Erythroblast (primary cell): ENCODE measurements around the gene MCF2L.

Experiments
- DNase-seq, 2 experiments: peaks; one replicate each; lab custom pipeline; 2025; lab: John Stamatoyannopoulos, UW
- GATA1 ChIP-seq: IDR thresholded peaks from 2 replicates; pipeline ENCODE4 v1.6.1; 2011; ENCODE audit warnings: low read depth, mild to moderate bottlenecking, control low read depth, low read length, moderate library complexity
- POLR2A ChIP-seq: IDR thresholded peaks from 2 replicates; pipeline ENCODE4 v1.6.1; 2011; ENCODE audit warnings: mild to moderate bottlenecking, low read length

Gene MCF2L

DNA sequence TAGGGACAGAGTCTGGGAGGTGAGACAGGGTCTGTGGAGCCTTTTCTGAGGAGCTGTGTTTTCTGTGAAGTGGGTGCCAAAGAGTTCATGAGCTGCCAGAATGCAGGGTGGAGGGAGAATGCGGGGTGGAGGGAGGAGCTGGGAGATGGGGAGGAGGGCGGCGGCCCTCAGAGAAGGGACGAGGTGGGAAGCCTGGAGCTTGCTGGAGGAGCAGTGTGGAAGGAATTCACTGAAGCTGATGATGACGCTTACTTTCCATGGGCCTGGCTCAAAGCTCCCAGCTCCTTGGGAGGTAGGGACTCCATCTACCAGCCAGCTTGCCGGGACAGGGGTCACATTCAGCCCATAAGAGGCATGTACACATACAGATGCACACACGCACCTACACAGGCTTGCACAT is 62.5 kb downstream of the MCF2L start:
- TF ChIP-seq GATA1, result no peak
- TF ChIP-seq POLR2A, result no peak
- no peak for DNase-seq

DNA sequence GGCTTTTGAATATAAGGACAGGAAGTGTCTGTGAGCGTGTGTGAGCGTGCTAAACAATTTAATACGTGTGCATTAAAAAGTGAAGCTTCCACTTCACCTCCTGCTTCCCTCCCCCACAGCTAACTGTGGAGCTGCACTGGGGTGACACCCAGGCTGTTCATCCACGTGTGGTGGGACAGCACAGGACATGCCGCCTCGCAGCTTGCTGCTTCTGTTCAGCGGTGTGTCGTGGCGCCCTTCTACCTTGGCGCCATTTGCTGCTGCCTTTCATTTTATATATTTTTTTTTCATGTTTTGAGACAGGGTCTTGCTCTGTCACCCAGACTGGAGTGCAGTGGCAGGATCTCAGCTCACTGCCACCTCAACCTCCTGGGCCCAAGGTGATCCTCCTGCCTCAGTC is 63.3 kb downstream of the MCF2L start:
- no peak for TF ChIP-seq POLR2A
- TF ChIP-seq GATA1, result no peak
- no peak for DNase-seq

DNA sequence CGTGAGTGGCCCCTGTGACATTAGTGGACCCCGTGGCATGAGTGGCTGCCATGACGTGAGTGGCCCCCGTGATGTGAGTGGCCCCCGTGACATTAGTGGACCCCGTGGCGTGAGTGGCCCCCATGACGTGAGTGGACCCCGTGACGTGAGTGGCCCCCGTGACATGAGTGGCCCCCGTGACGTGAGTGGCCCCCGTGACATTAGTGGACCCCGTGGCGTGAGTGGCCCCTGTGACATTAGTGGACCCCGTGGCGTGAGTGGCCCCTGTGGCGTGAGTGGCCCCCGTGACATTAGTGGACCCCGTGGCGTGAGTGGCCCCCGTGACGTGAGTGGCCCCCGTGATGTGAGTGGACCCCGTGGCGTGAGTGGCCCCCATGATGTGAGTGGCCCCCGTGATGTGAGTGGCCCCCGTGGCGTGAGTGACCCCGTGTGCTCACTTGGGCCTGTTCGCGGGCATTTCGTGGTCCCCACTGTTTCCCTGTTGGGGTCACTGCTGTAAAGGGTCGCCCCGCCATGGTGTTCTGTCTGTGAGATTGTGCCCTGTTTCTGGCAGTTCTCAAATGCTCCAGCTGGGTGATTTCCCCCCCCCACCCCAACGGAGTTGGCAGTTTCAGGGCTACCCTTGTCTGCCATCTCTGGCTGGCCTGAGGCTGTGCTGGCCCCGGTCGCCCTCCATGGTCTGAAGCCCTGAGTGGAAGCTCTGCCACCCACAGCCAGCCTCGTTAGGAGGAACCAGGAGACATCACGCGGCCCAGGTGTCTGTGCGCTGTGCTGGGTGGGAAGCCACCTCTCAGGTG is 64.2 kb downstream of the MCF2L start:
- TF ChIP-seq GATA1 (no peak), POLR2A (no peak)
- DNase-seq, result peak; percentile 20 to 31

DNA sequence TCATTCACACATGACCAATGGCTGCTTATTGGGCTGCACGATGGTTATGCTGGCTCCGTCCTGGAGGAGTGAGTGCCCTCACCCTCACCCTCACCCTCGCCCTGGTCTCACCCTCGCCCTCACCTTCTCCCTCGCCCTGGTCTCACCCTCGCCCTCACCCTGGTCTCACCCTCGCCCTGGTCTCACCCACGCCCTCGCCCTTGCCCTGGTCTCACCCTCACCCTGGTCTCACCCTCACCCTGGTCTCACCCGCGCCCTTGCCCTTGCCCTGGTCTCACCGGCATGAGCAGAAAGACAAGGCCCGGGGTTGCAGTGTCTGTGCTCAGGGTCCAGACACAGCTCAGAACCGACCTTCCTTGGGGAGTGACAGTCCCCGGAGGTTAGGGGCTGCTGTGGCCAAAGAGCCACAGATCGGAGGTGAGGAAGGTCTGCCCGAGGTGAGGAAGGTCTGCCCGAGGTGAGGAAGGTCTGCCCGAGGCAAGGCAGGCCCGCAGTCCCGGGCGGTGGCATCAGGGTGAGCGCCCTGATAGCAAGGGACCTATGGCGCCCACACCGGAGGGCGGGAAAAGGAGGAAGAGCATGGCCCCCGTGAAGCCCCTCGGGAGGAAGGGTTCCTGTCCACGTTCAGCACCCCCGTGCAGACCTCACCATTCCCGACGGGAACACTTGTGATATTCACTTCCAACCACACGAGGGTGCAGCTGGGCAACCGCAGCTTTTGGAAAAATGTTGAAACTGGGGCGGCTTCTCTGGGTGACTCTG is 65.6 kb downstream of the MCF2L start:
- no peak for DNase-seq
- TF ChIP-seq POLR2A (no peak), GATA1 (no peak)

DNA sequence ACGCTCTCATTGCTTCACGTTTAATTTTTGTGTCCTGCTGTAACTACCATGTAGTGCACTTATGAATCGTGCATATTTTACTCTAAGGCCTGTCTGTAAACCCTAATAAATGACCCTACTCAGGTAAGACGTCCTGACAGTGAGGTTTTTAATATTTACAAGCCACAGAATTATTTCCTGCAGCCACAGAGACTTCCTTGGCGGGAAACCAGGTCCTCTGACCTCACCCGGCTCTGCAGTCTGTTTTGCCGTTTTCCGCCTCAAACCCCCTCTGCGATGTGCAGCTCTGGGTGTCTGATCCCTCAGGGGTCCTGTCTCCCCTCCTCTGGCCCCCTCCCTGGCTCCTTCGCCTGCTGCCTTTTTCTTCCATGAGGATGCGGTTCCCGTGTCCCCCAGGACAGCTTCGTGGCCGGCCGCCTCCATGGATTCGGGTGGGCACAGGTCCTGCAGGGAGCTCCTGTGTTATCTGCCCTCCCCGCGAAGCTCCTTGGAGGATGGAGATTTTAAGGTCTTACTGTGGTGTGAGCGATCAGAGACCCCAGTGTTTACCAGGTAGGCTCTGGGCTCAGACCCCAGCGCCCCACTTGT is 66.3 kb downstream of the MCF2L start:
- DNase-seq, result no peak
- no peak for TF ChIP-seq GATA1
- no peak for TF ChIP-seq POLR2A

DNA sequence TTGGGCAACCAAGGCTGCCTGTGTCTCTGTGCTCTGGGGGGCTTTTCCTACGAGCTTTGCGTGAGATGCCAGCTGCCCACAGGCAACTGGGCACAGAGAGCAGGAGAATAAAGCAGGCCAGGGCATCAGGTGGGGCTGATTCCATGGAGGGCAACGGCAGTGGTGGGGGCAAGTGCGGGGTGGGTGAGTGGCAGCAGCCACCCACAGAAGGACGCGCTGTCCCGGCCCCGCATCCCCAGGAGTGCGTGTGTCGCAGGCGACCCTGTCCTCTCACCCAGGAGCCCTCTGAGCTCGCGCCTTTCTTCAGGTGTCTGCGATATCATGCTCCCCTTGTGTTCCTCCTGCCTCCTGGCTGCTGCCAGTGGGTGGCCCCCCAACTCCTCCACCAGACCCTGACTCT is 67.4 kb downstream of the MCF2L start:
- no peak for DNase-seq
- TF ChIP-seq GATA1, result no peak
- TF ChIP-seq POLR2A, result no peak

DNA sequence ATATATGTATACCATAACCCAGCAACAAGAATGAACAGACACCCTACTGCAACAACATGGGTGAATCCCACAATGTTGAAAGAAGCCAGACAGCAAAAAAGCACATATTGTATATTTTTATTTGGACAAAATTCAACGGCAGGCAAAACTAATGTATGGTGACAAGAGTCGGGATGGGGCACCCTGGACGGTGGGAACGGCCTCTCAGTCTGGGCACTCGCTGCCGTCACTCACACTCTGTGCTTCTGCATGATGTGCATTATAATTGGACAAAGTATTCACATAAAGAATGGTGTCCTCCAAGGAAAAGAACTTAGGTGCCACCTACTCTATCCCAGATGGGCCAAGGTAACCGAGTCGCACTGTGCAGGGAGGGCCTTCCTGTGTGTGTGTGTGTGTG is 71.0 kb downstream of the MCF2L start:
- no peak for DNase-seq
- TF ChIP-seq GATA1 (no peak), POLR2A (no peak)

DNA sequence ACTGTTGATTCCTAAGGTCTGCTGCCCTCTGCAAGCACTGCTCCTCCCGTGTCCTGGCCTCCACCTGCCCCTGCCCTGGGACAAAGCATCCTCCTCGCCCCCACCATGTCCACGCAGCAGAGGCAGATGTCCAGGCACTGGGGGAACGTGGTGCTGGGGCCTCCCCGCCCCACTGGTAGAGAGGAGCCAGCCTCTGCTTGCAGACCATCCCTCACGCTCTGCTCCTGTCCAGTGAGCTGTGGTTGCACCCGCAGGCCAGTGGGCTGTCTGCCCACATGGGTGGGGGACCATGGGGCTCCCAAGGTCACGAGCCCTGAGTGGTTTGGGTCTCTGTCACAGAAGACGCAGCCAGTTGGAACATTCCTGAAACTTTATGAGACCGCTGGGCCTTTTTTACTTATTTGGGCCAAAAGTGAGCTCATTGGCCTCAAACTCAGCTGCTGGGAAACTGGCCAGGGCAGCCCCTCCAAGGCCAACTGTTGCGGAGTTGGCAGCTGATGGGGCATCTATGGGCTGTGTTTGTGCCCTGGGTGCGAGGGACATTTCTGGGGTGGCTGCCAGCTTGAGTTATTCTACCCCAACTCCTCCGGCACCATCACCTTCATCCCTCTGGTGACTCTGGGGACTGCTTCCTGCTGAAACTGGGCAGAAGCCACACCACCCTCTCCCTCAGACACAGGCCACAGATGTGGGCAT is 71.7 kb downstream of the MCF2L start:
- DNase-seq, result no peak
- TF ChIP-seq GATA1, result no peak
- no peak for TF ChIP-seq POLR2A

DNA sequence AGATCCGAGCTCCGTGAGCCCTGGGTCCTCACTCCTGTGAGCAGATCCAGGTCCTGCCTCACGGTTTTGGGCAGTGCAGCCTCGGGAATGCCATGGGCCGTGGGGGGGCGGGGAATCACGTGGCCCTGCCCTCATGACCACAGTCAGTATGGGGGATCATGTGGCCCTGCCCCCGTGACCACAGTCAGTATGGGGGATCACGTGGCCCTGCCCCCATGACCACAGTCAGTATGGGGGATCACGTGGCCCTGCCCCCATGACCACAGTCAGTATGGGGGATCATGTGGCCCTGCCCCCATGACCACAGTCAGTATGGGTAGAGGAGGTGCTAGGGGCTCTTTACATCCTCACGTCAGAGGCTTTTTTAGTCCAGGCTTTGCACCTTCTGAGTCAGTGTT is 72.3 kb downstream of the MCF2L start:
- TF ChIP-seq GATA1 (no peak), POLR2A (no peak)
- DNase-seq, result no peak

DNA sequence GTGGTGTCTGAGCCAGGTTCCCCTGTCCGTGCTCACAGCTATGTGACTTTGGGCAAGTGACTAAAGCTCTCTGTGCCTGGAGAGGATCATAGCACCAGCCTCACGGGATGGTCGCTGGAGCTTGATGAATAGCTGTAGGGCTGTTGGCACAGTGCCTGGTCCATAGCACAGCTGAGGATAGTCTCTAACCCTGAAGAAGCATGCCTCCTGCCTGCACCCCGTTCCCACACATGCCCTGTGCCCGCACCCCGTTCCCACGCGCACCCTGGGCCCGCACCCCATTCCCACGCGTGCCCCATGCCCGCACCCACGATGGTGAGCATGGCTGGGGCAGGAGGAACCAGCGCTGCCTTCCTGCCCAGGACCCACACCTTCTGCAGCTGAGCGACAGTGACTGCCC is 72.9 kb downstream of the MCF2L start:
- no peak for DNase-seq
- TF ChIP-seq GATA1 (no peak), POLR2A (no peak)

DNA sequence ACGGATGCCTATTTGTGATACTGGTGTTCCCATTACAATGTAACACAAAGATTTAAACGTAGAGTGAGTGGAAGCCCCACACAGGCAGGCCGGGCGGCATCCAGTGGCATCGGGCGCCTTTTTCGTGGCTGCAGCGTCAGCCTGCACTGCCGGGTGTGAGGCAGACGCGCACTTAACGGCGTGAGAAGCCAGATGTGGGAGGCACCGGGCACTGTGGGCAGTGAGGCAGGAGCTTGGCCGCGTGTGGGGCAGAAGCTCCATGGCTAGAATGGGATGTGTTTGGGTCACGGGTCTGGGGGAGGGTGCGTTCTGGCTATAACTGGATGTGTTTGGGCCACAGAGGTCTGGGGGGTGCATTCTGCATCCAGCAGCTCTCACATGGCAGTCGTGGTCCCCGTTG is 73.4 kb downstream of the MCF2L start:
- no peak for DNase-seq
- no peak for TF ChIP-seq GATA1
- TF ChIP-seq POLR2A, result no peak

DNA sequence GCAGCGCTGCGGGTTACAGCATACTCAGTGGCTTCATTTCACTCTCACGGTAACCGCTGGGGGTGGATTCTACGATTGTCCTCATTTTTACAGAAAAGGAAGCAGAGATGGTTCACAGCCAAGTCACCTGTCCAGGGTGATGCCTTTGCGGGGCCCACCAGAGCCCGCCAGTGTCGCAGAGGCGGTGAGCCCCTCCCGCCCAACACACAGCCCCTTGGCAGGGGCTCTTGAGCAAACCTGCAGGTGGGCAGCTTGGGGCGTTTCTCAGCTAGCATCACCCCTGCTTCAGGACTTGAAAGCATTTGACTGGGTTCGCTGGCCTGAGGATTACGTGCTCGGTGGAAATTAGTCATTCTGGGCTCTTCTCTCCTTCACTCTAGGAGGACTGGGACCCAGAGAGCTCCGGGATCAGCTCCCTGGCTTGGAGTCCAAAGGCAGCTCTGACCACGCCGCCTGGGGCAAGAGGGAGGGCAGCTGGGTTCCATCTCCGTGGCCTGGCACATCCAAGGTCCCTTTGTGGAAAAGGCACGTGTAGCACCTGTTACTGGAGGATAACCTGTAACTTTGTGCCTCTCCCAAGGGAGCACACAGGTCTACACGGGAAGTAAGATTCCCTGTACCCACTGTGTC is 74.1 kb downstream of the MCF2L start:
- TF ChIP-seq GATA1 (no peak), POLR2A (no peak)
- no peak for DNase-seq

DNA sequence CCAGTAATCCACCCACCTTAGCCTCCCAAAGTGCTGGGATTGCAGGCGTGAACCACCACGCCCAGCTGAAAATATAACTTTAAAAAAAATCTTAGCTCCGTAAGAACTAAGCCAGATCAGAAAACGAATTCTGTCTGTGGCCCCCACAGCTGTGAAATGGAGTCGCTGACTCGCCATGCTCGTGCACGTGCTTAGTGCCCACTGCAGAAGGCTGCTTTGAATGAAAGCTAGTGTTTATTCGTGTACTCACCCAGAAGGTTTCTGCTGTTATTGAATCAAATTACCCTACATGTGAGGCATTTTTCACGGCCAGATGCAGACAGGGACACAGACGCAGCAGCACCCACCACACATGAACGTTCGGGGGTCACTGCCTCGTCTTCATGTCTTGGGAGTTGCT is 74.9 kb downstream of the MCF2L start:
- no peak for DNase-seq
- no peak for TF ChIP-seq GATA1
- no peak for TF ChIP-seq POLR2A
